ENCODE measurements around the gene TIGD6.

TIGD6 gene

DNA sequence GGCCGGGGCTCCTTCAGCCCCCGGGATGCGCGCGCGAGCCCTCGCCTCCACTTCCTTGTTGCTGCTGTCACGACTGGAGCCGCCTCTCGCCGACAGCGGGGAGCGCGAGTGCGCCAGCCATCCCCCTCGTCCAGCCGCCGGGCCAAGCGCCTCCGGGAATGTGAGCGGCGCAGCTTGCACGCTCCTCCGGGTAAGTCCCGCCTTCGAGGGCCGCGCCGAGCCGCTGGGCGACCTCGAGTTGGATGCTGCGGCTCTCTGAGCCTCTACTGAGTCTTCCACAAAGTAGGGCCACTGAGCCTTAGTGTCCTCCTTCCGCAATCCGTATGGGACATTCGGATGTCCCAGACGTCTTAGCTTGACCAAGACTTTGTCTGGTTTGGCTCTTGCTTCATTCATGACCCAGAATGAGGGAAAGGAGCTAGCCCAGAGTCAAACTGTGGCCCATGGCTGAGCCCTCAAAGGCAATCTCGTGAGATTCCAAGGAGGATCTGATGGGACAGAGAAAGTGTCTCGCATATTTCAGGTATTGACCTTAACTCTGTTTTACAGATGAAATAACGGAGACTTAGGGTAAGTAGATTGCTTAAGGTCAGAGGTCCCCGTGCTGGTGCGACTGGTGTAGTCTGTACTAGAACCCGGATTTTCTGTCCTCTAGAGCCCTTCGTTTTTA lies 671 bp upstream of the TIGD6 start:
- TF ChIP-seq GATA3 (IDR thresholded peaks at IDR 0.05; ENCODE audit: low read depth, low read length) (no peak), GATA2 (IDR thresholded peaks at IDR 0.05; ENCODE audit: low read depth, low read length) (no peak)

DNA sequence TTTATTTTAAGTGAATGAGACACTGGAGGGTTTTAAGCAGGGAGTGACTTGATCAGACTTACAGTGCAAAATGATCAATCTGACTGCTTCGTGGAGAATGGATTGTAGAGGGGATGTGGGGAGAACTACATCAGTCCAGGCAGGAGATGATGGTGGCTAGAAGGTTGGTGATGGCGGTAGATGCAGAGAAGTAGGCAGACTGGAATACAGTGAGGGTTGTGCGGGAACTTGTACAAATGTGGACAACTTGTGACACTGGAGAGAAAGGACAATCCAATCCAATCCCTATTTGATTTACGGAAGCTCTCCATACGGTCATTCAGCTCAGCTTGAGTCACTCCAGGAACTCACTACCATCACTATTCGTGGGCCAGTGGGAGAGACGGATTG lies 593 bp downstream of the TIGD6 start:
- TF ChIP-seq GATA3 (IDR thresholded peaks at IDR 0.05; ENCODE audit: low read depth, low read length) (no peak), GATA2 (IDR thresholded peaks at IDR 0.05; ENCODE audit: low read depth, low read length) (no peak)

DNA sequence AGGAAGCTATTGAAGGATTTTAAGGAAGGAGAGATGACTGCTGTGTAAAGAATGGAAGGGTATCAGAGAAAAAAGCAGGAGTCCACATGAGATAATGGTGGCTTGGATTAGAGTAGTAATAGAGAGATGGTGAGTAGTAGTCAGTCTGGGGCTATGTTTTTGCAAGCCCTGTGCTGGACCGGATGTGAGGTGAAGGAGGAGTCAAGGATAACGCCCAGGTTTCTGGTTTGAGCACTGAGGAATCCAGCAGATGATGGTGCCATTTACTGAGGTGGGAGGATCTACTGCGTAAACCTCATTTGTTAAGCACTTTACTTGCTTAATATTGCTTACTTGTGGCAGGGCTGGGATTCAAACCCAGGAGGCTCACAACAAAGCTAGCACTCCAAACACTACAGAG lies 1.1 kb downstream of the TIGD6 start:
- TF ChIP-seq GATA3 (IDR thresholded peaks at IDR 0.05; ENCODE audit: low read depth, low read length) (no peak), GATA2 (IDR thresholded peaks at IDR 0.05; ENCODE audit: low read depth, low read length) (no peak)

DNA sequence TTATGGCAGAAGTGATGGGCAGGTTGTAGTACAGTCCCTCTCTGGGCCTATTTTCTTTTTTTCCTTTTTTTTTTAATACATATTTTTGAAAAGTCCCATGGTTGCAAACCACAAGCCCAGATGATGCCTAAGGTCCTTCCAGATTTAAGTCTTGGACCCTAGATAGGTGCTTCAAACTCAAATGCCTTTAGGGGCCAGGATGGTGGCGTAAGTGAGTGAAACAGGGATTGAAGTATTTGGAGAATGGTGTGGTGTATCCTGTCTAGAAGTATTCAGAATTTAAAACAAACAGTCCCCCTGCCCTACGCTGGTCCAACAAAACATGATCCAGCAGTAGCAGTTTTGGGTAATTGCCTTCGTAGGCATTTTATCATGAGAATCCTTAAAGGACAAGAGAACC lies 2.2 kb downstream of the TIGD6 start:
- no peak for TF ChIP-seq GATA3 (IDR thresholded peaks at IDR 0.05; ENCODE audit: low read depth, low read length)
- TF ChIP-seq GATA2 (IDR thresholded peaks at IDR 0.05; ENCODE audit: low read depth, low read length), result no peak

DNA sequence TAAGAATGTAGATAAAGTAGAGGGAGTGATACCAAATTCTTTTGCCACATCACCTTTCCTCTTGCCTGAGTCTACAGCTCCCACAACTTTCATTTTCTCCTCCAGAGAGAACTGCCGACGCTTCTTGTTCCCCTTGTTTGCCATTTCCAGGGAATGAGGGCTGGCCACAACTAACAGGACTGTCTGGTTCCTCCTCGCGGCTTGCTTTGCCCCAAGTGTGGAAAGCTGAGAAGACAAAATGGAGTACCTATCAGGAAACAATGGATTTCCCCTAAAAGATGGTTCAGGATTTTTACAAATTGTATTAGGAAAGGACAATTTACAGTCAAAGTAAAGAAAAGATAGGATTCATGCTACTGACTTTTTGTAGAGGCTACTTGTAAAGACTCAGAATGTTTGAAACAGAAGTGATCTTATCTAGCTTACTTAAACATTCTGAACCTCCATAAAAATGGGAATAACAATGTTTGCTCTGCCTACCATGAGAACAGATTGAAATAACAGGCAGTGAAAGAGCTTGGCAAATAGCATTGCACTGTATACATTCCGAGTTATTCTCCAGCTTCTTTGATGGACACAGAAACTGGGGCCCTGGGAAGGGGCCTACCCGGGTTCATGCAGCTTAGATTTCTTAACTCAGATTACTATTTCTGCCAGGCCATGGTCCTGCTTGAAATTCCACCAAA lies 4.1 kb downstream of the TIGD6 start:
- no peak for TF ChIP-seq GATA2 (IDR thresholded peaks at IDR 0.05; ENCODE audit: low read depth, low read length)
- no peak for TF ChIP-seq GATA3 (IDR thresholded peaks at IDR 0.05; ENCODE audit: low read depth, low read length)

DNA sequence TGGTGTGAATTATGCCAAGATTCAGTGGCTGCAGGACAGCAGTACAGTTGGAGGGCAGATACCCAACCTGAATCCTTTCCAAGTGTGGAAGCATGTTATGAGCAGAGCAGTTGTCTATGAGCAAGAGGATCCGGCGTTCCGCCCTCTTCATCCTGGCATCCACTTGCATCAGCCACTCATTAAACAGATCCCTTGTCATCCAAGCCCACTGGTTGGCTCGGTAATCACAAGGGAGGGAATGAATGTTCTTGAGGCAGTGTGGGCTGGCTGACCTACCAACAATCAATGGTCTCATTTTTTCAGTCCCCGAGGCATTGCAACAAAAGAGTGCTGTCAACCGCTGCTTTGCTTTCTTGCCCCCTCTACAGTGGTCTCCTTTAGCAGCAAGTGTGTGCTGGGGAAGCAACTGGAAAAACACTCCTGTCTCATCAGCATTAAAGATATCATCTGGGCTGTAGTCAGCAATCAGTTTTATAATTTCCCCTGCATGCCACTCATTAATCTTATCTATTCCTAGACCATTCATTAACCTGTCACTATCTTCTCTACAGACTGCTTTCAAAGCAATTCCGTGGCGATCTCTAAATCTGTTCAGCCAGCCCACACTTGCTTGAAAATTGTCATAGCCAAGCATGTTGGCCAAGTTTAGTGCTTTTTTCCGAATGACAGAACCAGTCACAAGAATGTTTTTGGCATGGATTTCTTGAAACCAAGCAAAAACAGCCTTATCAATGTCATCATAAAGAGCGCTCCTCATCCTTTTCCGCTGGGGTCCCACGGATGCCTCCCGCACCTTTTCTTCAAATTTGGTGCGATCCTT lies 4.9 kb downstream of the TIGD6 start:
- TF ChIP-seq GATA3 (IDR thresholded peaks at IDR 0.05; ENCODE audit: low read depth, low read length), result peak; percentile 65
- peak; percentile 83 for TF ChIP-seq GATA2 (IDR thresholded peaks at IDR 0.05; ENCODE audit: low read depth, low read length)

DNA sequence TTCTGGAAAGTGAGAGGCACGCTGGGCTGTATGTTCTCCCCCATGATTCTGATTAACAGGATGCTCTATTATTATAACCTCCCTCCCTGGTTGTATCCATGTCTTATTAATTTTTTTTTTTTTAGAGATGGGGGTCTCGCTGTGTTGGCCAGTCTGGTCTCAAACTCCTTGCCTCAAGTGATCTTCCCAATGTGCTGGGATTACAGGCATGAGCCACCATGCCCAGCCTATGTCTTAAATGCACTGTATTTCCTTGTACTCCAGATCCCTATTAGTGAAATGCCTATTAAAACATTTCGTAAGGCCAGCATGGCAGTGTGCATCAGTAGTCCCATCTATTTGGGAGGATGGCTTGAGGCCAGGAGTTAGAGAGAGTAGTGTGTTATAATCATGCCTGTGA lies 7.0 kb downstream of the TIGD6 start:
- no peak for TF ChIP-seq GATA3 (IDR thresholded peaks at IDR 0.05; ENCODE audit: low read depth, low read length)
- TF ChIP-seq GATA2 (IDR thresholded peaks at IDR 0.05; ENCODE audit: low read depth, low read length), result no peak

DNA sequence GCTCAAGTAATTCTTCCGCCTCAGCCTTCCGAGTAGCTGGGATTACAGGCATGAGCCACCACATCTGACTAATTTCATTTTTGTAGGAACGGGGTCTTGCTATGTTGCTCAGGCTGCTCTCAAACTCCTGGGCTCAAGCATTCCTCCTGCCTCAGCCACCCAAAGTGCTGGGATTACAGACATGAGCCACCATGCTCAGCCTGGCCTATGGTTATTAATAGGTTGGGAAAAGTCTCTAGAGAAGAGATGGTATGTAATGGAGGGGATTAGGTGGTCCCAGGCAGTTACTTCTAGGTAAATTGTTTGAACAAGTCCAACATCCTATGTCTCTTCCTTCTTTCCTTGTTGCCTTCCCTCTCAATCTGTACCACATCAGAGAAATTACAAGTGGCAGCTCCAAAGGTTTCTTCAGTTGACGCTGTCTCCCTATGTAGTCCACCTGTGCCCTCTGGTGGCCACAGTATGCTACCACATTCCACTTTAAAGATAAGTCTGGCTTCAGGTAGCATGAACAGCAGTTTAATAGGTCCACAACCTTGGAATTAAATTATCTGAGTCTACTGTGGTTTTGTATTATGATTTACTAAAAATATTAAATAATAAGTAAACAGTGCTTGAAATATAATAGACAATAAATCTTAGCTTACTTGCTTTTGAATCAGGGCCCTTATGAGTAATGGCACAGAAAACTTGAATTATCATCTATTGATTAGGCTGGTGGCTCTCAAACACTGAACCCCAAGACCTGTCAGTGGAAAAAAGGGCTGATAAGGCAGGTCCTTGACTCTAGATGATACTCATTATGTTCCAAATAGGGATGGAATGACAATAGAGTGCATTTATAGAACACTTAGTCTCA lies 9.7 kb downstream of the TIGD6 start:
- TF ChIP-seq GATA2 (IDR thresholded peaks at IDR 0.05; ENCODE audit: low read depth, low read length) (no peak), GATA3 (IDR thresholded peaks at IDR 0.05; ENCODE audit: low read depth, low read length) (no peak)

DNA sequence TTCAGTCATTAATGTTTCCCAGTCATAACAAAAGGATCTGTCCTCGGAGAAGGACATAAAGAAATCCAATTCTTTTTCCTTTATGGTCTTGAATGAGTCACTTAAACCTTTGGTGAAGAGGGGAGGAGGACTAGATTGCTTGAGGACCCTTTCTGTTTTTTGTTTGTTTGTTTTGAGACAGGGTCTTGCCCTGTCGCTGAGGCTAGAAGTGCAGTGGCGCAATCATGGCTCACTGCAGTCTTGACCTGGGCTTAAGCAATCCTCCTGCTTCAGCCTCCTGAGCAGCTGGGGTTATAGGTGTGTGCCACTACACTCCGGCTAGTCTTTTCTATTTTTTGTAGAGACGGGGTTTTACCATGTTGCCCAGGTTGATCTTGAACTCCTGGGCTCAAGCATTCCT lies 12.3 kb downstream of the TIGD6 start:
- TF ChIP-seq GATA2 (IDR thresholded peaks at IDR 0.05; ENCODE audit: low read depth, low read length) (no peak), GATA3 (IDR thresholded peaks at IDR 0.05; ENCODE audit: low read depth, low read length) (no peak)

DNA sequence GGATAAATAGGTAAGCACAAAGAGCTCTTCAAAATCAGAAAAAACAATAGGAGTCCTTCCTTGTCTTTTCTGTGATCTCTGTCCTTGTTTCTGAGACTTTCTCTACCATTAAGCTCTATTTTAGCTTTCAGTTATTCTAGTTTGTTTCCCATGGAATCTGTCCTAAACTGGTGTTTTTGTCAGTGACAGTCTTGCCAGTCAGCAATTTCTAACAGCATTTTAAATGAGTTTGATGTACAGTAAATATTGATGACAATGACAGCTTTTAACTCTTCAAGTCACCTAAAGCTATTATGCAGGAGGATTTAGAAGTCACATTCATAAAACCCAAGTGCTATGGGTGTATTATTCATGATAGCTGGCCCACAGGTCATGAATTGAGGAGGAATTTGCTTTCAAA lies 17.9 kb downstream of the TIGD6 start:
- TF ChIP-seq GATA2 (IDR thresholded peaks at IDR 0.05; ENCODE audit: low read depth, low read length) (no peak), GATA3 (IDR thresholded peaks at IDR 0.05; ENCODE audit: low read depth, low read length) (no peak)

DNA sequence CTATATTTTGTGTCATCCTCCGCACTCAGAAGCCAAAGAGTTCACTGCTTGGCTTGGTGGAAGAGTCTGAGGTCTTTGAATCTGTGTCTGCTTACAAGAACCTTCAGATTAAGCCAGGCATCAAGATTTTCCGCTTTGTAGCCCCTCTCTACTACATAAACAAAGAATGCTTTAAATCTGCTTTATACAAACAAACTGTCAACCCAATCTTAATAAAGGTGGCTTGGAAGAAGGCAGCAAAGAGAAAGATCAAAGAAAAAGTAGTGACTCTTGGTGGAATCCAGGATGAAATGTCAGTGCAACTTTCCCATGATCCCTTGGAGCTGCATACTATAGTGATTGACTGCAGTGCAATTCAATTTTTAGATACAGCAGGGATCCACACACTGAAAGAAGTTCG lies 19.2 kb downstream of the TIGD6 start:
- TF ChIP-seq GATA2 (IDR thresholded peaks at IDR 0.05; ENCODE audit: low read depth, low read length) (no peak), GATA3 (IDR thresholded peaks at IDR 0.05; ENCODE audit: low read depth, low read length) (no peak)

DNA sequence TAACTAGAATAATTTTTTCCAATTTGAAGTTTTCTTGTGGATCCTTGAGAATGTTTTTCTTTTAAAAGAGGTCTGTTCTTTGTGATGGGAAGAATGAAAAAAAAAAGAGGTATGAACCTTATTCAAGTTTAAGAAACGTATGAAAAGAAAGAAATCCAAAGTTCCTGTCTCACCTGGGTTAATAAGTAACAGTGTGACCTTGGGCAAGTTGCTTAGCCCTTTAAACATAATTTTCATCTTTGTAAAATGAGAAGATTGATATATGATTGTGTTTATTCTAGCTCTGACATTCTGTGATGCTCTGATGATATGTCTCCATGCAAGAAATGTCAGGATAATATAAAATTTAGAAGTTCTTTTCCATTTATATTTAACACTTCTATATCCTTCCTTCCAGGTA lies 20.6 kb downstream of the TIGD6 start:
- TF ChIP-seq GATA2 (IDR thresholded peaks at IDR 0.05; ENCODE audit: low read depth, low read length) (no peak), GATA3 (IDR thresholded peaks at IDR 0.05; ENCODE audit: low read depth, low read length) (no peak)

DNA sequence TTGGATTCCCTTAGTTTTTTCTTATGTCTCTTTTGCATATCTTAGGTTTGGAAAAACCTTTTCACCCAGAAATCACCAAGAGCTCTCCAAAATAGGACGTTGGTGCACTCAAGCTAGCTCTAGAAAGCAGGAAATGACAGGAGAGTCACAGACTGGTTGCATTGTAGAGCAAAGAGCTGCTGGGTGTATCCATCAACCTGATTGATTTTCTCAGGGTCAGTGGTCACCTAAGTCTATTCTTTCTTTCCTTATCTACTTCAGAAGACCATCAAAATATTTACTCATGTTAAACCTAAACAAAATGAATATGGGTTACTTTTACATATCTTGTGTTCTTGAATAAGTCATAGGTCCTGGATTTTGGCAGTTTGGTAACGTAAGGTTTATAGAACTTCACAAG lies 25.0 kb downstream of the TIGD6 start:
- no peak for TF ChIP-seq GATA3 (IDR thresholded peaks at IDR 0.05; ENCODE audit: low read depth, low read length)
- TF ChIP-seq GATA2 (IDR thresholded peaks at IDR 0.05; ENCODE audit: low read depth, low read length), result no peak
